GM12873 (cell line): ENCODE results near the gene GSC2.

ENCODE experiments used
- CTCF ChIP-seq: IDR thresholded peaks from 2 replicates; pipeline ENCODE4 v1.5.1; 2012; ENCODE audit warnings: low read depth, mild to moderate bottlenecking, moderate library complexity, low read length, control low read depth; ENCODE audit not compliant: insufficient read depth; ENCODE audit errors: missing control alignments

GSC2 gene

GRCh38 chr22:19138217-19139000 lies 11.7 kb downstream of the GSC2 start:
- TF ChIP-seq CTCF, result no peak

GRCh38 chr22:19137384-19138216 lies 12.5 kb downstream of the GSC2 start:
- no peak for TF ChIP-seq CTCF

GRCh38 chr22:19136915-19137314 lies 13.2 kb downstream of the GSC2 start:
- TF ChIP-seq CTCF, result no peak

GRCh38 chr22:19134874-19135273 lies 15.2 kb downstream of the GSC2 start:
- no peak for TF ChIP-seq CTCF

- TF ChIP-seq CTCF, result no peak
Observed at GRCh38 chr22:19134176-19134831, 15.8 kb downstream of the GSC2 start.

GRCh38 chr22:19133561-19133960 lies 16.5 kb downstream of the GSC2 start:
- TF ChIP-seq CTCF, result no peak
